Endodermal cell (in vitro differentiated cells): ENCODE results near the gene SPPL3. TPM values are rescaled to one million over a fixed set of nuclear protein-coding genes. Genes with fewer than 3 reads are reported as not detected.

Experiments used
- DNase-seq: peaks from one replicate; pipeline ENCODE4 v3.0.0-alpha.2; 2017
- H3K27ac ChIP-seq: 2 replicates; pipeline ENCODE4 v1.5.1; 2013; ENCODE audit warnings: mild to moderate bottlenecking, low read depth, low read length, moderate library complexity
- H3K27me3 ChIP-seq: 2 replicates; pipeline ENCODE4 v1.6.1; 2013; ENCODE audit warnings: mild to moderate bottlenecking, low read length, moderate library complexity; ENCODE audit not compliant: insufficient read depth, control insufficient read depth, poor library complexity, severe bottlenecking
- H3K36me3 ChIP-seq: 2 replicates; pipeline ENCODE4 v1.7.0; 2013; ENCODE audit warnings: mild to moderate bottlenecking, low read length, moderate library complexity; ENCODE audit not compliant: control insufficient read depth, insufficient read depth
- H3K4me1 ChIP-seq: one replicate; pipeline ENCODE4 v1.7.0; 2013; ENCODE audit warnings: low read length; ENCODE audit not compliant: control insufficient read depth, insufficient read depth
- H3K4me3 ChIP-seq: 2 replicates; pipeline ENCODE4 v1.5.1; 2013; ENCODE audit warnings: mild to moderate bottlenecking, low read length, moderate library complexity
- H3K9ac ChIP-seq: 2 replicates; pipeline ENCODE4 v1.6.1; 2013; ENCODE audit warnings: mild to moderate bottlenecking, low read length, moderate library complexity; ENCODE audit not compliant: poor library complexity, severe bottlenecking; ENCODE audit errors: extremely low read depth
- H3K9me3 ChIP-seq: 2 replicates; pipeline ENCODE4 v1.6.1; 2013; ENCODE audit warnings: mild to moderate bottlenecking, low read length, moderate library complexity; ENCODE audit not compliant: control insufficient read depth
- H3K27ac Mint-ChIP-seq: 2 replicates; pipeline ENCODE4 v1.8.0; 2020; ENCODE audit warnings: mixed read lengths
- H3K27me3 Mint-ChIP-seq: 2 replicates; pipeline ENCODE4 v1.8.0; 2021; ENCODE audit warnings: mild to moderate bottlenecking, mixed read lengths; ENCODE audit not compliant: insufficient read depth
- H3K36me3 Mint-ChIP-seq: 2 replicates; pipeline ENCODE4 v1.8.0; 2020; ENCODE audit warnings: low read depth, mixed read lengths
- H3K4me1 Mint-ChIP-seq: 2 replicates; pipeline ENCODE4 v1.8.0; 2020; ENCODE audit warnings: mixed read lengths
- H3K4me3 Mint-ChIP-seq: 2 replicates; pipeline ENCODE4 v1.8.0; 2020; ENCODE audit warnings: mild to moderate bottlenecking, moderate library complexity, mixed read lengths
- H3K9me3 Mint-ChIP-seq: 2 replicates; pipeline ENCODE4 v1.8.0; 2020; ENCODE audit warnings: mild to moderate bottlenecking, mixed read lengths
- WGBS, 2 experiments: methylation state at CpG; one replicate each; pipeline versions ENCODE4 v1.1.5 to v1.1.7; 2013; ENCODE audit warnings: missing lambda C conversion rate in 2 of 2, mixed read lengths in 1 of 2; ENCODE audit not compliant: insufficient coverage in 1 of 2, insufficient read length in 1 of 2; 5-methylcytosine and 5-hydroxymethylcytosine counted together
- total RNA-seq, 2 donors: library from RNA; stranded (reverse); fragmentation: NEBNext Ultra II Directional in 1 of 2; extraction: Animal tissue kit (Norgen Biotek cat#: 25700) in 1 of 2; gene quantifications; 2 replicates in 1 of 2; 3 replicates in 1 of 2; pipeline ENCODE4 v1.2.1, GENCODE V29; 2021
- TF ChIP-seq, protein P1 (sequence below): fragments of 200-600 bp; sonication (generic); conservative IDR thresholded peaks from 2 replicates; pipeline ENCODE4 v1.5.0; 2021; ENCODE audit warnings: antibody characterized with exemption, mild to moderate bottlenecking

SPPL3 gene
- total RNA-seq, 2 donors from 2014 or later, result 41.1 to 46.8 TPM

GRCh38 chr12:120836114-120836684 lies 68.0 kb downstream of the SPPL3 start:
- Mint-ChIP-seq H3K36me3 (no peaks in the 10 kb centered on the region), H3K27ac (no peak overlapping the region), H3K27me3 (no peaks in the 10 kb centered on the region), H3K4me1 (peaks cover 15% of the 10 kb centered on the region), H3K9me3 (no peaks in the 10 kb centered on the region), H3K4me3 (no peak overlapping the region)
- Histone ChIP-seq H3K4me3 (no peak overlapping the region), H3K9me3 (no peaks in the 10 kb centered on the region), H3K27me3 (no peaks in the 10 kb centered on the region), H3K4me1 (peaks cover 5% of the 10 kb centered on the region), H3K9ac (no peak overlapping the region), H3K27ac (no peak overlapping the region), H3K36me3 (no peaks in the 10 kb centered on the region)
- TF ChIP-seq, protein P1, sequence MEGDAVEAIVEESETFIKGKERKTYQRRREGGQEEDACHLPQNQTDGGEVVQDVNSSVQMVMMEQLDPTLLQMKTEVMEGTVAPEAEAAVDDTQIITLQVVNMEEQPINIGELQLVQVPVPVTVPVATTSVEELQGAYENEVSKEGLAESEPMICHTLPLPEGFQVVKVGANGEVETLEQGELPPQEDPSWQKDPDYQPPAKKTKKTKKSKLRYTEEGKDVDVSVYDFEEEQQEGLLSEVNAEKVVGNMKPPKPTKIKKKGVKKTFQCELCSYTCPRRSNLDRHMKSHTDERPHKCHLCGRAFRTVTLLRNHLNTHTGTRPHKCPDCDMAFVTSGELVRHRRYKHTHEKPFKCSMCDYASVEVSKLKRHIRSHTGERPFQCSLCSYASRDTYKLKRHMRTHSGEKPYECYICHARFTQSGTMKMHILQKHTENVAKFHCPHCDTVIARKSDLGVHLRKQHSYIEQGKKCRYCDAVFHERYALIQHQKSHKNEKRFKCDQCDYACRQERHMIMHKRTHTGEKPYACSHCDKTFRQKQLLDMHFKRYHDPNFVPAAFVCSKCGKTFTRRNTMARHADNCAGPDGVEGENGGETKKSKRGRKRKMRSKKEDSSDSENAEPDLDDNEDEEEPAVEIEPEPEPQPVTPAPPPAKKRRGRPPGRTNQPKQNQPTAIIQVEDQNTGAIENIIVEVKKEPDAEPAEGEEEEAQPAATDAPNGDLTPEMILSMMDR, result no peak
- DNase-seq, result no peak
- 88 to 90% methylated on average over 3 to 4 of the region's 4 CpGs for WGBS, 2 experiments

DNA sequence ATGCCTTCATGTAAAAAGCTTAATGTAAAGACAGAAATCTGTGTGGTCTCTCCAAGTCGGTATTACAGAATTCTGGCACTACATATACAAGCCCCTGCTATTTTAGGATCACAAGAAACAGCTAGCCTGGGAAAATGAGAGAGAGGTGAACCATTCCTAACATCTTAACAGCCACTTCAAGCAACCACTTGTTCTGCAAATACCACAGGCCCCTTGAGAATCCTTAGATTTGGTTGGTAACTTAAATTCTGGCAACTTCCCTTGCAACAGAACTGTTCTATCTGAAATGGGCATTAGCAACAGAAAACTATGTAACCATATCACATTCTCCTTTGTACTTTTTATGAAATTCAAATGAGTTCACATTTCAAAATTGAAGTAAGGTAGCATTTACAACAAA lies 68.5 kb downstream of the SPPL3 start:
- TF ChIP-seq, protein P1, result no peak
- H3K4me1 Mint-ChIP-seq, result peaks cover 20% of the 10 kb centered on the region
- Histone ChIP-seq H3K4me3 (no peak overlapping the region), H3K9ac (no peak overlapping the region), H3K27ac (no peak overlapping the region), H3K9me3 (no peaks in the 10 kb centered on the region), H3K27me3 (no peaks in the 10 kb centered on the region), H3K4me1 (peaks cover 5% of the 10 kb centered on the region), H3K36me3 (no peaks in the 10 kb centered on the region)
- no peaks in the 10 kb centered on the region for H3K27me3 Mint-ChIP-seq
- H3K36me3 Mint-ChIP-seq, result no peaks in the 10 kb centered on the region
- no peak for DNase-seq
- no peaks in the 10 kb centered on the region for H3K9me3 Mint-ChIP-seq
- no peak overlapping the region for H3K4me3 Mint-ChIP-seq
- H3K27ac Mint-ChIP-seq, result no peak overlapping the region
- WGBS, 2 experiments, result no CpG with 5 or more reads among the region's 1 CpG

- Mint-ChIP-seq H3K27me3 (no peaks in the 10 kb centered on the region), H3K4me3 (no peak overlapping the region), H3K27ac (no peak overlapping the region), H3K36me3 (no peaks in the 10 kb centered on the region), H3K4me1 (peaks cover 20% of the 10 kb centered on the region), H3K9me3 (no peaks in the 10 kb centered on the region)
- 96 to 100% methylated on average over 3 to 4 of the region's 4 CpGs for WGBS, 2 experiments
- H3K4me3 ChIP-seq, result no peak overlapping the region
- no peaks in the 10 kb centered on the region for H3K27me3 ChIP-seq
- peaks cover 5% of the 10 kb centered on the region for H3K4me1 ChIP-seq
- H3K27ac ChIP-seq, result no peak overlapping the region
- no peaks in the 10 kb centered on the region for H3K9me3 ChIP-seq
- no peak for DNase-seq
- H3K36me3 ChIP-seq, result no peaks in the 10 kb centered on the region
- H3K9ac ChIP-seq, result no peak overlapping the region
- TF ChIP-seq, protein P1, result no peak
Measured at GRCh38 chr12:120835304-120835612, 68.9 kb downstream of the SPPL3 start.
